Tongue (tissue), 2 donors: Measurements from ENCODE around the gene SFMBT2. TPM values are rescaled to one million over a fixed set of nuclear protein-coding genes. Genes with fewer than 3 reads are reported as not detected.
"Not testable (repeated sequence)": the region's sequence is repeated elsewhere in the genome, so short reads cannot be mapped to it uniquely, and the experiment has no call there.

Experiments
- DNase-seq: peaks from one replicate; pipeline ENCODE4 v3.0.0-alpha.2; 2015
- total RNA-seq: library from RNA; depleted of rRNA; stranded (reverse); fragments of >200 nt; gene quantifications from one replicate; pipeline ENCODE4 v1.2.3, GENCODE V29; 2014

The SFMBT2 gene
- total RNA-seq, 1 donor from 2014 or later, result 6.7 TPM

DNA sequence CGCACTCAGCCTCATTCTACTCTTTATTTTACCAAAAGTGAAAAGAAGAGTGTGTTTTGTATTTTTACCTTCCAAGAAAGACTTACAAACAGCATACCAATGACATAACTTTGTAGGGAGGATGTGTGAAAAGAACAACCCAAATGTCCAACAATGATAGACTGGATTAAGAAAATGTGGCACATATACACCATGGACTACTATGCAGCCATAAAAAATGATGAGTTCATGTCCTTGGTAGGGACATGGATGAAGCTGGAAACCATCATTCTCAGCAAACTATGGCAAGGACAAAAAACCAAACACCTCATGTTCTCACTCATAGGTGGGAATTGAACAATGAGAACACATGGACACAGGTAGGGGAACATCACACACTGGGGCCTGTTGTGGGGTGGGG is 228.5 kb downstream of the SFMBT2 start:
- not testable (repeated sequence) for DNase-seq

DNA sequence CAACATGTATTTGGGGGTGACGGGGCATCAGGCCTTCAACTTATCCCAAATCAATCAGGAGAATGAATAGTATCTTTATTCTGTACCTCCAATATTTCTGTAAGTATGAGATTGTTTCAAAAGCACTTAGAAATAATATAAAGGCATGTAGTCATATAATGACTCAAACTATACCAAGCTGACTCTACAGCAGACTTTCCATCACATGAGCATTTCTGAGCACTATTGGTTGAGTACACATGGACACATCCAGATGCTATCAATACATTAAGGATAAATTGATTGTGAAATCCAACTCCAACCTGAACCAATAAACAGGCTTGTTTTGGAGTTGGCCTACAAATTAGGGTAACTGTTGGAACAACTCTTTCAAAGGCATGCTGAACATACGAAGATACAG is 229.4 kb downstream of the SFMBT2 start:
- no peak for DNase-seq

DNA sequence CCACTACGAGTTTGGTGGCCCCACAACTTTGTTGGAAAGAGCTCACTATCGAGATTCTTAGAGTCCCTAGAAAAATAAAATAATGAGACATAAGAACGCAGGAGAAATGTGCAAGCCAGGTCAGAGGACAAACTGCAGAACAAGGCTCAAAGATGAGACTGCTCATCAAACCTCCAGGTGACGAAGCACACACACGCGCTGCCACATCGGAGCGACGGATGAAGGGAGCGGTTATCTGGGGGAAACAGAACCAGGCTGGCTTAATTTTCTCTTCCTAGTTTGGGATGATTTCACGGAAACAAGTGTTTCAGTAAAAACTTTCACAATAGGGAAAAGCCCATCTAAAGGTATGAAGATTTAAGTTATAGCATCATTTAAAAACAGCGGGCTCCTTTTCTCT is 231.3 kb downstream of the SFMBT2 start:
- DNase-seq, result no peak

GRCh38 chr10:7173948-7174347 is 236.9 kb downstream of the SFMBT2 start:
- DNase-seq, result no peak

- no peak for DNase-seq
These were observed 239.0 kb downstream of the SFMBT2 start for GRCh38 chr10:7171825-7172224.

DNA sequence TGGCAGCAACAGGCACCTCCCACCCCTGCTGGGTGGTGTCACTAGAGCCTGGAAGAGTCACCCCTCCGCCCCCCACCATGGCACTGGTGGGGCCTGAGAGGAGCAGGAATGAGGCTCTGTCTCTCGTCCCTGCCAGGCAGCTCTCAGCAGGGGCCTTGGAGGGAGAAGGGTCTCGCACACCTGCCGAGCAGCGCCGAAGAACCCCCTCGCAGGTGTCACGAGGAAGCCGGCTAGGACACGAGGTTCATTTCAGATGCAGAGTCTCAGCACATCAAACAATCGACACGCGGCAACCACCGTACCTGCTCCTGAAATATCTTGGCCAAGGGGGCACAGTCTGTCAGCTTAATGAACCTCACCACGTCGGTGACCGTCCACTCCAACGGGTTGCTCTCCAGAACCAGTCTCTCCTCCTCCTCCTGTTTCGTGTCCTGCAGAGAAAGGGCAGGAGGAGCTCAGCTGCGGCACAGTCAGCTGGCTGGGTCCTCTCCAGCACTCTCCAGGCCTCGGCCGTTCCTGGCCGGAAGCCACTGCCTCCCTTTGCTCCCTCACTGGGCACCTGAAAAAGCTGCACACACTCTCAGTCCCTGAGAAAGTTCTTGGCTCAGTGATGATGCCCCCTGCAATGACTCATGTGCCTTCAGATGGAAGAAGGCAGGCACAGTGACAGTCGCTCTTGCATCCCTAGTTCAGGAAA is 240.1 kb downstream of the SFMBT2 start:
- DNase-seq, result no peak

GRCh38 chr10:7168414-7168813 is 242.4 kb downstream of the SFMBT2 start:
- DNase-seq, result no peak

DNA sequence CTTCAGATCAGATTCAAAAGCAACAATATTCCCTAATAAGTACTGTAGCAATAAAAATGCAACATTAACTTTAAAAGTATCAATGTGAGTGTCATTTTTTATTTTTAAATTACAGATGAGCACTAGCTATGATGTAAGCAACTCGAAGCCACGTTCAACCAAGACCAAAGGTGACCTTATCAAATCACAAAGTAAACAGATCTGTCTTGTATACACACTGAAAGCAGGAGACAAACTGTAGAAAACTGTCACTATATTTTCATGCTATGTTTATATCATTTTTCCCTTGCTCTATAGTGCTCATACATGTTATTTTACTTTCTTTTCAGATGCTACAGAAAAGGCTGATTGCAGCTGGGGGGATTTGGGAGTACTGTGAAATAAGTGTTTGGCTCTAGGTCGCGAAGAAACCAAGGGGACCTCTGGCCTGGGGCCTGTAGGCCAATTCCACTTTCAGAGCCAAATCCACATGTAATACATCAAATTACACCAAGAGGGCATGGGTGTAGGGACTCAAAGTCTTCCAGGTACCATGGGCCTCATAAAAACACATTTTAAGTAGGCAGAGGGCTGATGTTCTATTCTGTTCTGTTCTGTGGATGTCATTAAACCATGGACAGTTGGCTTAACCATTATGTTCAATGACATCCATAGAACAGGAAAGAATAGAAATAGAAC is 245.2 kb downstream of the SFMBT2 start:
- DNase-seq, result no peak

DNA sequence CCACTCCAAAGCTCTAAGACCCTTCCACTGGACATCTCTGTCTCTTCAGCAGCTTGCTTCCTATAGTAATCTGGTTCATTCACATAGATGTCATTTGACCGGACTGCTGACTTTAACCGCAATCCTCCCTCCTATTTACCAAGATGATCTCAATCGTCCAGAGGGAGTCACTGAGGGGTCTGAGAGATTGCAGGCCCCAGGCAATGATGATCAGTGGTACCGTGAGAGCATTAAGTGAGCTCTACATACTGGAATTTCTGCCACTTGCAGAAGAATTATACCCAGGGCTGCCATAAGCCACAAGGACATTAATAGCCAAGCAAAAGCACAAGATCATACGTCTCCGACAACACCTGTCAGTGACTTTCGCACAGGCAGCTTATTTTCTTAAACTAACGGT is 245.9 kb downstream of the SFMBT2 start:
- no peak for DNase-seq

- DNase-seq, result no peak
These were observed 248.5 kb downstream of the SFMBT2 start for GRCh38 chr10:7162331-7162730.

- DNase-seq, result peak; percentile 12
These were observed 249.2 kb downstream of the SFMBT2 start for GRCh38 chr10:7161484-7162250.

- DNase-seq, result no peak
These were observed 250.9 kb downstream of the SFMBT2 start for GRCh38 chr10:7159928-7160327.

GRCh38 chr10:7159517-7159916 is 251.3 kb downstream of the SFMBT2 start:
- no peak for DNase-seq

GRCh38 chr10:7157091-7157490 is 253.7 kb downstream of the SFMBT2 start:
- DNase-seq, result no peak

- DNase-seq, result no peak
These were observed 257.1 kb downstream of the SFMBT2 start for GRCh38 chr10:7153750-7154149.

DNA sequence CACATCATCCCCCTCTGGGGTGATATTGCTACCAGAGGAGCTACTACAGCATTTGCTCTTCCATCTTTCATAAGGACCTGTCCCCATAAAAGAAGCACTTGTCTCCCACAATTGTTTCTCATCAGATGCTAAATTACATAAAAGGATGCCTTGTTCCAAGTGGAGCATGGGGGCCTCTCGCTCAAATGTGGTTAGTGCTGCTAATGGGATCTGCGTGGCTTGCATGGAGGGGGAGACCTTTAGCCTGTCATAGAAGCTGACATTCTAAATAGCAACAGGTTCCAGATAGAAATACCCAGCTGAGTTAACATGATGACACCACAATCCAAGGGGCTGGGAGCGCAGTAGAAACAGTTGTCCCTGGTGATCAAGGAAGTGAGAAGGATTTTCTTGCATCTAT is 257.9 kb downstream of the SFMBT2 start:
- DNase-seq, result no peak

GRCh38 chr10:7152341-7152740 is 258.5 kb downstream of the SFMBT2 start:
- no peak for DNase-seq

DNA sequence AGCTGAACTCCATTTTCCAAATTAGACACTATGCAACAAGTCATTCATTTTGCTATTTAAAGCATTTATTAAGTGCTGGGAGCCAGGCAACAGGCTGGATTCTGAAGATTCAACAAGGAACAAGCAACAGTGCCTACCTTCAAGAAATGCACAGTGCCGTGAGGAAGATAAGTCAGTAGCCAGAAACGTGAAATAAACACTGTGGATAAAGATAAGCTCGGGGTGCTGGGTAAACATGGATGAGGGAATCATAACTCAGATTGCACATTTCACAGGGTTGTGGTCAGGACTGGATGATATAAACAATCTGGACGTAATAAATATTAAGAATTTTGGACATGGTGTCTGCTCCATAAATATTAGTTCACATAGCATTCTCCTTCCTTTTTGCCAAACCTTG is 259.3 kb downstream of the SFMBT2 start:
- no peak for DNase-seq

GRCh38 chr10:7150349-7150748 is 260.5 kb downstream of the SFMBT2 start:
- no peak for DNase-seq

DNA sequence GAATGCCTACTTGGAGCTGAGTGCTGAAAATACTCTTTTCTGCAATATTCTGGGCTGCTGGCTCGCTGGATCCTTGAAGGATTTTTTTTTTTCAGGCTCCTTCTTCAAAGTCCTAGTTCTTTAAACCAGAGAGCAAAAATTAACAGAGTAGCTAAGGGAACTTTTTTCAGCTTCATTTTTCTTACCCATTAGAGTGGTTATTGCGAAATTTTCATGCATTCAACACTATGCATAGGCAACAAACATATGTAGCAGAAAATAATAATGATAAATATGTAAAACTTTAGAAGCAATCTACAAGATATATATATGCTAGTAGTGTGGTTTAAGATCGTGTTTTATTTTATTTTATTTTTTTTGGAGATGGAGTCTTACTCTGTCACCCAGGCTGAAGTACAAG is 264.6 kb downstream of the SFMBT2 start:
- DNase-seq, result no peak

DNA sequence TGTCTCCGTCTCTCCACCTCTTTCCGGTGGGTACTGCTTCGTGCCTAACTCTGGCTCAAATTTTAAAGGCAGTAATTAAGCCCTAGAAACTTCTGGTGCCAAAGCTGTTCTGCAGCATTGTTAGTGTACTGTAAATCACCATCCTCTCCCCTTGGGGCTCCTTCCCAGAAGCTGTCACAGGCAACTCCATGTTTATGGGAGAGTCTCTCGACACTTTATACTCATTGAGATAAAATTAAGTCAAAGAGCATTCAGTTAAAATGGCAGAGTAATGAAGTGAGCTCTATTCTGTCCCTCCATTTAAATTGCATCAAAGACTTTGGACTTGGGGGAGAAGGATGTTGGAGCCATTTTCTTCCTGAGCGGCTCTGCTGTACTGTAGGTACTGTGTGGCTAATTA is 274.8 kb downstream of the SFMBT2 start:
- no peak for DNase-seq

- no peak for DNase-seq
These were observed 275.6 kb downstream of the SFMBT2 start for GRCh38 chr10:7135188-7135587.

GRCh38 chr10:7134448-7134847 is 276.4 kb downstream of the SFMBT2 start:
- DNase-seq, result no peak
